ENCODE measurements around the gene RPAIN.

DNA sequence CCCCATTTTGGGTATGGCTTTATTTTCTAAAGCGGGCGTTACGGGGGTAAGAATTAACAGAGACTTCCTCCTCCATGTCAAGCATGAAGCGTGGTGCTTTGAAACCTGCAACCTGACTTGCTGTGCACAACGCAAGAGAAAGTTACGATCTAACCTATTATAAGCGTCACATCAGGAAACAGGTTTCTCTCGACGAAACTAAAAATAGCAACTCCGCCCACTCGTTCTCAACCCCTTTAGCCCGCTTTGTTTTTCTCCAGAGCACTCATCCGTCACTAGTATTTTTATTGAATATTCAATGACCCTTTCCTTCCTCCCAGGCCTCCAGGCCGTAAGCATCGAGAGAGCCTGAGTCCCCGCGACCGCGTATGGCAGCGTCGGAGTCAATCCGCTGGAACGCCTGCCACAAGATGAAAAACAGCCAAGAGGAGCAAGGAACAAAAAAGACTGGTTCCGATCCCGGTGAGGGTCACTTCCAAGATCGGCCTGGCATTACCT lies 1.1 kb upstream of the RPAIN start:
- TF ChIP-seq EZH2 (IDR thresholded peaks at IDR 0.05; ENCODE audit: low read length, unreplicated experiment): no peak
- TF ChIP-seq, protein P1, sequence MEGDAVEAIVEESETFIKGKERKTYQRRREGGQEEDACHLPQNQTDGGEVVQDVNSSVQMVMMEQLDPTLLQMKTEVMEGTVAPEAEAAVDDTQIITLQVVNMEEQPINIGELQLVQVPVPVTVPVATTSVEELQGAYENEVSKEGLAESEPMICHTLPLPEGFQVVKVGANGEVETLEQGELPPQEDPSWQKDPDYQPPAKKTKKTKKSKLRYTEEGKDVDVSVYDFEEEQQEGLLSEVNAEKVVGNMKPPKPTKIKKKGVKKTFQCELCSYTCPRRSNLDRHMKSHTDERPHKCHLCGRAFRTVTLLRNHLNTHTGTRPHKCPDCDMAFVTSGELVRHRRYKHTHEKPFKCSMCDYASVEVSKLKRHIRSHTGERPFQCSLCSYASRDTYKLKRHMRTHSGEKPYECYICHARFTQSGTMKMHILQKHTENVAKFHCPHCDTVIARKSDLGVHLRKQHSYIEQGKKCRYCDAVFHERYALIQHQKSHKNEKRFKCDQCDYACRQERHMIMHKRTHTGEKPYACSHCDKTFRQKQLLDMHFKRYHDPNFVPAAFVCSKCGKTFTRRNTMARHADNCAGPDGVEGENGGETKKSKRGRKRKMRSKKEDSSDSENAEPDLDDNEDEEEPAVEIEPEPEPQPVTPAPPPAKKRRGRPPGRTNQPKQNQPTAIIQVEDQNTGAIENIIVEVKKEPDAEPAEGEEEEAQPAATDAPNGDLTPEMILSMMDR (conservative IDR thresholded peaks at IDR 0.05; ENCODE audit: low read depth, low read length): no peak
- no peak for TF ChIP-seq EZH2phosphoT487 (IDR thresholded peaks at IDR 0.05; ENCODE audit: borderline replicate concordance, low read length)
